ENCODE measurements around the gene PNRC2. TPM values are rescaled to one million over a fixed set of nuclear protein-coding genes. Genes with fewer than 3 reads are reported as not detected.

Gene PNRC2
- total RNA-seq, 6 experiments from 2014 or later, result 24.3 to 41.2 (median 33.4) TPM

DNA sequence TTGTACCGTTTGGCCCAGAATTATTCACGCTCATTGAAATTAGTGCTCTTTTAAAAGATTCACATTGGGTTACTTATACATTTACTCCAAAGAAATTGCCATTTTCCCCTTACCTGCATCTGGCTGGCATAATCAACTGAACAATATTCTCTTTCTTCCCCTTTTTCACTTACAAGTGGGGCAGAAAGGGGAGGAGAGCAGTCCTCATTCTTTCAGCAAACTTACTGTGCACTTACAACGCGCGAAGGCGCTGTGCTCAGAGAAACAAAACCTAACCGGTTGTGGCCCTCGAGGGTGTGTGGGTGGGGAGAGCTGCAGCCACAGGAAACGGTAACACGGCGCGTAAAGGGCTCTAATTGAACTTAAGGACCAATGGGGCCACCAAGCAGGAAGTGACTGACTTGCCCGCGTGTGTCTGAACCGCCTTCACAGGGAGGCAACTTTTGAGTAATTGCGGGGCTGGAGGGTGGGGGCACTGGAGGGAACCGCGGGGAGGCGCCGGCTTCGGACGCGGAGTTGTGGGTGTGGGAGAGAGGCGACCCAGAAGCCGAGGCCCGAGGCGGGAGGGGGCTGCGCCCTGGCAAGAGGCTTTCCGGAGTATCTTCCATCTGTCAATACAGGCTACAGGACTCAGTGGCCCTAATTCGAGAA lies 693 bp upstream of the PNRC2 start:
- H3K27me3 ChIP-seq, result no peaks in the 10 kb centered on the region
- H3K4me1 ChIP-seq, result peaks cover 0 to 17% (median 4%) of the 10 kb centered on the region in 4 donors
- no peak for TF ChIP-seq POLR2A (IDR thresholded peaks at IDR 0.05)
- TF ChIP-seq, protein P1, sequence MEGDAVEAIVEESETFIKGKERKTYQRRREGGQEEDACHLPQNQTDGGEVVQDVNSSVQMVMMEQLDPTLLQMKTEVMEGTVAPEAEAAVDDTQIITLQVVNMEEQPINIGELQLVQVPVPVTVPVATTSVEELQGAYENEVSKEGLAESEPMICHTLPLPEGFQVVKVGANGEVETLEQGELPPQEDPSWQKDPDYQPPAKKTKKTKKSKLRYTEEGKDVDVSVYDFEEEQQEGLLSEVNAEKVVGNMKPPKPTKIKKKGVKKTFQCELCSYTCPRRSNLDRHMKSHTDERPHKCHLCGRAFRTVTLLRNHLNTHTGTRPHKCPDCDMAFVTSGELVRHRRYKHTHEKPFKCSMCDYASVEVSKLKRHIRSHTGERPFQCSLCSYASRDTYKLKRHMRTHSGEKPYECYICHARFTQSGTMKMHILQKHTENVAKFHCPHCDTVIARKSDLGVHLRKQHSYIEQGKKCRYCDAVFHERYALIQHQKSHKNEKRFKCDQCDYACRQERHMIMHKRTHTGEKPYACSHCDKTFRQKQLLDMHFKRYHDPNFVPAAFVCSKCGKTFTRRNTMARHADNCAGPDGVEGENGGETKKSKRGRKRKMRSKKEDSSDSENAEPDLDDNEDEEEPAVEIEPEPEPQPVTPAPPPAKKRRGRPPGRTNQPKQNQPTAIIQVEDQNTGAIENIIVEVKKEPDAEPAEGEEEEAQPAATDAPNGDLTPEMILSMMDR (IDR thresholded peaks at IDR 0.05), result peak; percentile 2 to 35 (median 24)
- H3K27ac ChIP-seq, result peak overlapping the region; percentile 97 to 100 (median 97)
- DNase-seq, result peak; percentile 83 to 87 (median 86)
- H3K9me3 ChIP-seq, result no peaks in the 10 kb centered on the region
- ATAC-seq, result peak; percentile 75 to 79 (median 77)
- WGBS (ENCODE audit: insufficient coverage, low coverage, low lambda C conversion rate, missing lambda C conversion rate), result under 1% methylated on average over 11 of the region's 30 CpGs
- H3K4me3 ChIP-seq, result peak overlapping the region; percentile 61 to 81 (median 76)
- intact Hi-C loops (cut with DNase I), result no loop called here
- H3K36me3 ChIP-seq, result peaks cover 0 to 9% (median under 1%) of the 10 kb centered on the region in 4 donors

DNA sequence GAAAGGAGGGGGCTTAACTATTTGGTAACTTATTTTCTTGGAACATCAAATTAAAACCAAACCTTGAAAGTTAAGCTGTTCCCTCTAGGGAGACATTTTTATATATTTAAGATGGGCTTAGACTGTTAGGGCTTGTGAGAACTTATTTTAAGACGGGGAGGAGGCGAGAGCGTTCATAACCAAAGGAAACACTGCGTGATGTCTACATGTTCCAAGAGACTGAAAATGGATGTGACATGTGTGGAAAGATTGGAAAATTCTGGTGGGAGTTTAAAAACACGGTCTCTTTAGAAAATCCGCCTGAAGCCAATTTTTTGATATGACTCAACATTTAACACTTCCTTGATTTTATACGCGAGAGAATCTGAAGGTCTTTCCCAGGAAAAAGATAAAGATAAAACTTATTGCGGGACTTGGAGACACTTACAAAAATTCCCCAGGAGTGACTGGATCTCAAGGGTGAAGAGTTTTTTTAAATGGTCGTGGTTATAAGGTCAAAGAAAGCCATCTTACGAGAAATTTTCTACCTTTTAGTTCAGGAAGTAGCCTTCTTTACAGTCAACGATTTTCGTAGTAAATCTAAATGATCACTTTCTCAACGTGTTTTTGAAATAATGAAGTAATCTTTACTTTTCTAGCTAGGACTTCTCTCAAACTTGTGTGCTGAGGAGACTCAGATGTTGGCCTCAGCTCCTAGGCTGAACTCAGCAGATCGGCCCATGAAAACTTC lies 828 bp downstream of the PNRC2 start:
- TF ChIP-seq POLR2A (IDR thresholded peaks at IDR 0.05), result no peak
- TF ChIP-seq, protein P1 (IDR thresholded peaks at IDR 0.05), result no peak
- intact Hi-C loops (cut with DNase I), result no loop called here
- Histone ChIP-seq H3K4me3 (peak overlapping the region; percentile 61 to 81 (median 76)), H3K9me3 (no peaks in the 10 kb centered on the region), H3K27me3 (no peaks in the 10 kb centered on the region), H3K27ac (peak overlapping the region; percentile 97 to 100 (median 97)), H3K36me3 (peaks cover 0 to 12% (median under 1%) of the 10 kb centered on the region in 4 donors), H3K4me1 (peaks cover 0 to 27% (median 4%) of the 10 kb centered on the region in 4 donors)
- WGBS (ENCODE audit: insufficient coverage, low coverage, low lambda C conversion rate, missing lambda C conversion rate), result under 1% methylated on average over 15 of the region's 15 CpGs
- DNase-seq (no peak), ATAC-seq (no peak)

DNA sequence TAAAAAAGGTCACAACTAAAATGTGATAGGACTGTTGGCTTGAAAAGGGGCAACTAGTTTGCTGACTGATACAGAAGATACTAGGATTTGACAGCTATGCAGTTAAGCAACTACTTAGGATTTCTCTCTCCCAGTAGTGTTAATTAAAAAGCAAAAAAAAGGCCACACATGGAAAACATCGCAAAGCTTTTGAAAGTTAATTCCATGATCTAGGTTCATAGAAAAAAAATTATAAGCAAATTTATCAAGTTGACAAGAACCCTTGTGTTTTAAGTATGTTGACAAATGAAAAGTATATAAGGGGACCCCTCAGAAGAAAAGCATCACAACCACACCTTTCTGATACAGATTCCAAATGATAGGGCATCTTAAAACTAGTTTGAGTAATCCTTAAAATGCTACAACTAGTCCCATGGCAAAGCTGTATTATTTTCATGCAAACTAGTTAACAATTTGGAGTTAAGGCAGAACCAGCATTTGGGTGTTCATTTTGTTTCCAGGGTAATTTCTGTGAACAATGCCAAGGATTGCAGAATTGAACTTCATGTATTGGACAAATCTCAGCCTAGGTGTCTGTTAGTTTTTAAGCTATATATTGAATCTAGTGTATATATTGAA lies 4.1 kb downstream of the PNRC2 start:
- H3K27ac ChIP-seq, result no peak overlapping the region
- peaks cover 0 to 19% (median under 1%) of the 10 kb centered on the region in 4 donors for H3K36me3 ChIP-seq
- WGBS (ENCODE audit: insufficient coverage, low coverage, low lambda C conversion rate, missing lambda C conversion rate), result 91% methylated on average over 1 of the region's 1 CpG
- DNase-seq (no peak), ATAC-seq (no peak)
- TF ChIP-seq, protein P1 (IDR thresholded peaks at IDR 0.05), result no peak
- no peak for TF ChIP-seq POLR2A (IDR thresholded peaks at IDR 0.05)
- H3K27me3 ChIP-seq, result no peaks in the 10 kb centered on the region
- H3K4me3 ChIP-seq, result no peak overlapping the region
- no peaks in the 10 kb centered on the region for H3K9me3 ChIP-seq
- intact Hi-C loops (cut with DNase I), result no loop called here
- peaks cover 0 to 28% (median 4%) of the 10 kb centered on the region in 4 donors for H3K4me1 ChIP-seq

DNA sequence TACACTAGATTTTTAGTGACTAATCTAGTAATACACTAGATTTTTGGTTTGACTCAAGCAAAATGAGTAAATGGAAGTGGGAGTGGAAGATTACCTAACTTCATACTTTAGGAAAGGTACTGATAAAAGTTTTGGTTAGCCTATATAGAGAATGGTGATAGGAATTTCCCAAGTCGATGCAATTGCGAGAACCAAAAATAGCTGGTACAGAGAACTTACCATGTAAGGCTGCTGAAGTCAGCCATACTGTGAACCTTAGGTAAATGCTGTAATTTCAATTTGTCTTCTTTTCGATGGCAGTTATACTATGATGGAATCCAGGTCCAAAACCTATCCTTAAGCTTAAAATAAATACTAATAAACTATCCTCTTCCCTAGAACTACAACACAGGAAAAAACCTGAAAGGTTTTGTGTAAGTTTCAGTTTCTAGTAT lies 4.6 kb downstream of the PNRC2 start:
- Histone ChIP-seq H3K4me1 (peaks cover 0 to 28% (median 4%) of the 10 kb centered on the region in 4 donors), H3K9me3 (no peaks in the 10 kb centered on the region), H3K27me3 (no peaks in the 10 kb centered on the region), H3K4me3 (no peak overlapping the region), H3K27ac (no peak overlapping the region), H3K36me3 (peaks cover 0 to 19% (median under 1%) of the 10 kb centered on the region in 4 donors)
- intact Hi-C loops (cut with DNase I), result no loop called here
- ATAC-seq (no peak), DNase-seq (no peak)
- WGBS (ENCODE audit: insufficient coverage, low coverage, low lambda C conversion rate, missing lambda C conversion rate), result 82% methylated on average over 3 of the region's 3 CpGs
- TF ChIP-seq POLR2A (IDR thresholded peaks at IDR 0.05), result no peak
- TF ChIP-seq, protein P1 (IDR thresholded peaks at IDR 0.05), result no peak

All from right lobe of liver (tissue), 6 donors.